ENCODE measurements around the gene GAS2. TPM values are rescaled to one million over a fixed set of nuclear protein-coding genes. Genes with fewer than 3 reads are reported as not detected.

Gene GAS2
- polyA plus RNA-seq, 3 donors, result 0.86 to 1.00 (median 0.89) TPM

DNA sequence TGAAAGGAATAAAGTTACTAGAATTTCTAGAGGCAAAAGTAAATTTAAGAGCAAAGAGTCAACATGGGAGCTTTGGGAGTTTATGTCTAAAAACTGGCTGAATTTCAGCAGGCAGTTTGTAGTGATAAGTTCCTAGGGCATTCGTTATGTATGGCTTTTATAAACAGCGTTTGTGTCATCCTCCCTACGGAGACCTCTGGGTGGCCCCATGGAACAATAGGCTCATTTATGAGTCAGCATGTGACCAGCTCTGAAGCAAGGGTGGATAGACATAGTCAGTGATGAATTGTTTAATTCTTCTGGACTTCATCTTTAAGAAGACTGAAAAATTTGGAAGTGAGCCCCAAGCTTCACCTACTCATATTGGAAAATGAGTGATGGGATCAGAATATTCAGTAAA is 126.1 kb downstream of the GAS2 start:
- Mint-ChIP-seq H3K4me3 (no peak overlapping the region), H3K4me1 (peaks cover 6% of the 10 kb centered on the region), H3K27me3 (ENCODE audit: low read depth in 3 of 3) (peaks cover 0 to 4% (median 2%) of the 10 kb centered on the region in 3 donors), H3K27ac (no peak overlapping the region), H3K9me3 (no peaks in the 10 kb centered on the region), H3K36me3 (no peaks in the 10 kb centered on the region)
- intact Hi-C loops (cut with micrococcal nuclease), result loop anchor here in 1 of 2 donors (10.0 kb wide), 1 partner anchor 458 kb away; the partner anchor contains the start of gene SLC17A6
- H4K20me1 ChIP-seq (ENCODE audit: insufficient read depth, low read length), result no peaks in the 10 kb centered on the region
- no peak for DNase-seq
- no peak overlapping the region for H3K27ac ChIP-seq (ENCODE audit: low read depth in 1 of 2, low read length in 2 of 2)
- H3K4me2 ChIP-seq (replicated peaks; ENCODE audit: extremely low read depth, low read length, poor library complexity, severe bottlenecking), result no peak overlapping the region
- whole genome bisulfite sequencing (ENCODE audit: insufficient coverage), result 74% methylated on average over 3 of the region's 3 CpGs
- no peaks in the 10 kb centered on the region for H3K79me2 ChIP-seq (ENCODE audit: insufficient read depth, low read length)
- no peak overlapping the region for H3K4me3 ChIP-seq (replicated peaks in 1 of 3; ENCODE audit: low read depth in 2 of 3, low read length in 3 of 3)
- no peaks in the 10 kb centered on the region for H3K9me3 ChIP-seq (replicated peaks in 1 of 2; ENCODE audit: control insufficient read depth in 1 of 2, insufficient read depth in 1 of 2, low read length in 2 of 2)
- no peaks in the 10 kb centered on the region for H3K4me1 ChIP-seq (ENCODE audit: control insufficient read depth in 1 of 2, insufficient read depth in 2 of 2, low read length in 2 of 2)
- no peaks in the 10 kb centered on the region for H3K36me3 ChIP-seq (replicated peaks in 1 of 2; ENCODE audit: control insufficient read depth in 1 of 2, insufficient read depth in 2 of 2, low read length in 2 of 2)
- TF ChIP-seq, protein P1, sequence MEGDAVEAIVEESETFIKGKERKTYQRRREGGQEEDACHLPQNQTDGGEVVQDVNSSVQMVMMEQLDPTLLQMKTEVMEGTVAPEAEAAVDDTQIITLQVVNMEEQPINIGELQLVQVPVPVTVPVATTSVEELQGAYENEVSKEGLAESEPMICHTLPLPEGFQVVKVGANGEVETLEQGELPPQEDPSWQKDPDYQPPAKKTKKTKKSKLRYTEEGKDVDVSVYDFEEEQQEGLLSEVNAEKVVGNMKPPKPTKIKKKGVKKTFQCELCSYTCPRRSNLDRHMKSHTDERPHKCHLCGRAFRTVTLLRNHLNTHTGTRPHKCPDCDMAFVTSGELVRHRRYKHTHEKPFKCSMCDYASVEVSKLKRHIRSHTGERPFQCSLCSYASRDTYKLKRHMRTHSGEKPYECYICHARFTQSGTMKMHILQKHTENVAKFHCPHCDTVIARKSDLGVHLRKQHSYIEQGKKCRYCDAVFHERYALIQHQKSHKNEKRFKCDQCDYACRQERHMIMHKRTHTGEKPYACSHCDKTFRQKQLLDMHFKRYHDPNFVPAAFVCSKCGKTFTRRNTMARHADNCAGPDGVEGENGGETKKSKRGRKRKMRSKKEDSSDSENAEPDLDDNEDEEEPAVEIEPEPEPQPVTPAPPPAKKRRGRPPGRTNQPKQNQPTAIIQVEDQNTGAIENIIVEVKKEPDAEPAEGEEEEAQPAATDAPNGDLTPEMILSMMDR (IDR thresholded peaks at IDR 0.05), result no peak
- no peaks in the 10 kb centered on the region for H3K27me3 ChIP-seq (ENCODE audit: control insufficient read depth in 2 of 2, insufficient read depth in 2 of 2, low read length in 2 of 2)
- no peak overlapping the region for H2AFZ ChIP-seq (ENCODE audit: insufficient read depth, low read depth, low read length, poor library complexity, severe bottlenecking)
- H3K9ac ChIP-seq (ENCODE audit: insufficient read depth, low read length, poor library complexity, severe bottlenecking), result no peak overlapping the region

DNA sequence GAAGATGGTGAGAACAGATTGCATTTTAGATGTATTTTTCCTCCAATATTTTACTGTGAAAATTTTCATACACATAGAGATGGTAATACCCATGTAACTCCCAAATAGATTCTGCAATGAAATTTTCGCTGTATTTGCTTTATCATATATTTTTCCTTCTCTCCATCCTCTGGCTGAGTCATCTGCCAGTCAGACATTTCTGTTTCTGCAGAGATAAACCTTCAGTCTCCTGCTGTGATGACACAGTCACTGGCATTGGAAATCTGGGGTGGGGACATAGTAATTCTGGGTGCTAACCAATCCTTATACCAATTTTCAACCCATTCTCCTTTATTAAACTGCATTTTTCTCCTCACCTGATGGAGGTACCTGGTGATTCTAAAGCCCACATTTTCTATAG is 129.5 kb downstream of the GAS2 start:
- no CpG with 5 or more reads among the region's 1 CpG for WGBS (ENCODE audit: insufficient coverage)
- no peak overlapping the region for H2AFZ ChIP-seq (ENCODE audit: insufficient read depth, low read depth, low read length, poor library complexity, severe bottlenecking)
- Mint-ChIP-seq H3K27me3 (ENCODE audit: low read depth in 3 of 3) (peaks cover 1 to 4% (median 2%) of the 10 kb centered on the region in 3 donors), H3K27ac (no peak overlapping the region), H3K9me3 (no peaks in the 10 kb centered on the region), H3K4me3 (no peak overlapping the region), H3K36me3 (no peaks in the 10 kb centered on the region), H3K4me1 (peaks cover 6% of the 10 kb centered on the region)
- no peak overlapping the region for H3K9ac ChIP-seq (ENCODE audit: insufficient read depth, low read length, poor library complexity, severe bottlenecking)
- H3K79me2 ChIP-seq (ENCODE audit: insufficient read depth, low read length), result no peaks in the 10 kb centered on the region
- intact Hi-C loops (cut with micrococcal nuclease), result loop anchor here in 1 of 2 donors (10.0 kb wide), 1 partner anchor 461 kb away; the partner anchor contains the start of gene SLC17A6
- DNase-seq, result no peak
- TF ChIP-seq, protein P1 (IDR thresholded peaks at IDR 0.05), result no peak
- no peaks in the 10 kb centered on the region for H3K4me1 ChIP-seq (ENCODE audit: control insufficient read depth in 1 of 2, insufficient read depth in 2 of 2, low read length in 2 of 2)
- no peaks in the 10 kb centered on the region for H4K20me1 ChIP-seq (ENCODE audit: insufficient read depth, low read length)
- no peak overlapping the region for H3K4me3 ChIP-seq (replicated peaks in 1 of 3; ENCODE audit: low read depth in 2 of 3, low read length in 3 of 3)
- no peaks in the 10 kb centered on the region for H3K36me3 ChIP-seq (replicated peaks in 1 of 2; ENCODE audit: control insufficient read depth in 1 of 2, insufficient read depth in 2 of 2, low read length in 2 of 2)
- no peak overlapping the region for H3K4me2 ChIP-seq (replicated peaks; ENCODE audit: extremely low read depth, low read length, poor library complexity, severe bottlenecking)
- no peaks in the 10 kb centered on the region for H3K27me3 ChIP-seq (ENCODE audit: control insufficient read depth in 2 of 2, insufficient read depth in 2 of 2, low read length in 2 of 2)
- H3K9me3 ChIP-seq (replicated peaks in 1 of 2; ENCODE audit: control insufficient read depth in 1 of 2, insufficient read depth in 1 of 2, low read length in 2 of 2), result no peaks in the 10 kb centered on the region
- no peak overlapping the region for H3K27ac ChIP-seq (ENCODE audit: low read depth in 1 of 2, low read length in 2 of 2)

Data from CD14-positive monocyte (primary cell).